GM18498 (cell line): ENCODE measurements around the gene DENND2D.

Source experiments
- ATAC-seq: cut with Tn5 transposase; IDR thresholded peaks from one replicate; pipeline ENCODE4 v1.9.1; 2021; ENCODE audit warnings: mild to moderate bottlenecking, moderate library complexity; ENCODE audit not compliant: unreplicated experiment

Gene DENND2D

GRCh38 chr1:111203681-111204200, 3.3 kb upstream of the DENND2D start:
- ATAC-seq, result peak; percentile 52

- ATAC-seq, result no peak
Measured at GRCh38 chr1:111202707-111203623, 2.5 kb upstream of the DENND2D start.

- no peak for ATAC-seq
Measured at GRCh38 chr1:111202366-111202706, 1.9 kb upstream of the DENND2D start.

DNA sequence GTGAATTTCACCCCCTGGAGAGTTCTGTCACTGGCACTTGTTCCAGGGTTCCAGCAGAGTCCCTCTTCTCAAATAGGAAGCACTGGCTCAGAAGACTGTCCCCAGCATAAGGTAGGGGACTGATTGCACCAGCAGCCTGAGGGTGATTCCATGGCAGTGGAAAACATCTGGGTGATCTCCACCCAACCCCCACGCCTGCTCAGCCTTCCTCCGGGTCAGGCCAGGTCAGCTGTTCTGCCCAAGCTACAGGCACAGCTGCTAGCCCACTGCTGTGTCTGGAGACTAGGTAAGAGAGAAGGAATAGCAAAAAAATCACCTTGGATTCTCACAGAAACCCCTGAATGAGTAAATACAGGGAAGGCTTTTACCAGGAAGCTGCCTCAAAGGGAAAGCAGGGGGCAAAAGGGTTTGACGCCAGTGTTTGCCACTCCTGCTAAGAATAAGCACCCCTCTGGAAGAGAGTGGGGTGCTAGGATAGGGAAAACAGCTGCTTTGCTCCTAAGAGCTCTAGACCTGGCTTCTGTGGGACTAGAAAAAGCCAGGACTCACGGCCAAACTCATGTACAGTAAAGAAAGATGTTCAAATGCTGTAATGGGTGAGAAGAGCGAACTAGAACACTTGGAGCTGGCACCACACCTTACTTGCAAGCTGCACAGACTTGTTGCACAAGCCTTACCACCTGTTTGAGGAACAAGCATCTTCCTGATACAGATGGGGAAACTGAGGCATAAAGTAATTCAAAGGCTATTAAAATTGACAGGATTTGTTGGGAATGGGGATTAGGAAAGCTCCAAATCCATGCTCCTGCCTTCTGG, 1.0 kb upstream of the DENND2D start:
- no peak for ATAC-seq

GRCh38 chr1:111200802-111201161, 336 bp upstream of the DENND2D start:
- ATAC-seq, result no peak

GRCh38 chr1:111199329-111199728, 1.1 kb downstream of the DENND2D start:
- ATAC-seq, result no peak

DNA sequence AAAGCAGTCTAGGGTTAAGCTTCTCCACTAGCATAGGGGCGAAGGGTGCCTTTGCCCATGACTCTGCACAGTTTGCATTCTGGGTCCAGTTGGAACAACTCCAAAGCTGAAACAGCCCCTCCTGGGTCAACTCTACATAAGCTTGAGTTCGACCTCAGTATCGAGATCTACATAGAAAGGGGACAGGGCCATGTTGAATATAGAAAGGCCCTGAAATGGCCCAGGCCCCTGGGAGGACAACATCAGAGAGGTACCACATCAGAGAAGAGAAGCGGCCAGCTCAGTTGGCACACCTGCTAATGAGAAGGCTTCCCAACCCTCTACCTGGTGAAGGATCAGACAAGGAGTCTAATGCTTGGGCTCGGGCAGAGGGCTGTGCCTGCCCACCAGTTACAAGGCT, 1.6 kb downstream of the DENND2D start:
- ATAC-seq, result no peak

DNA sequence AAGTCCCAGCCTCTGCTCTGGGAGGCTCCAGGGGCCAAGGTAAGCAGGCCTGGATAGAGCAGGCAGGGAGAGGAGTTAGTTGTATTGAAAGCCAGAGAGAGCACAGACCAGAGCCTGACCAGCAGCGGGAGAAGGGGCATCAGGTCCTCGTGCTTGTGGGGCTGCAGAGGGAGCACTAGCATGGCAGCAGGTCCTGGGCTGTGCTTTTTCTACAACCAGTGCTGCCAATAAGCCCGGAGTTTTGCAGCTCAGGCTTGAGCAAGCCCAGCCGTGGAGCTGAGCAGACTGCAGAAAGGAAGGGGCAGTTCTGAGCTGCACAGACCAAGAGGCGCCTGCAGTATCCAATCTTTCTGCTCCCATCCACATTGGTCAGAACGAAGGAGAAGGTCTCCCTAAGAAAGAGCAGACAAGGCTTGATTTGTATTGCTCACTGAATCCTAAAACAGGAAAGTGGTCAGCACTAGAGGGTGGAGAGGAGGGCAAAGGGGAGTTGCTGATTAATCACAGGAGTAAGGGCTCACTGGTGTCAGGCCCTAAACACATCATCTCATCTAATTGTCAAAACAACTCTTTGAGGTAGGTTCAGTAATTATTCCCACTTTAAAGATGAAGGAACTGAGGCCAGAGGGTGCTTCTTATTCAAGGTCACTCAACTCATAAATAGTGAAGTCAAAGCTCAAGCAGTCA, 2.7 kb downstream of the DENND2D start:
- no peak for ATAC-seq

- ATAC-seq, result no peak
Measured at GRCh38 chr1:111196213-111196612, 4.2 kb downstream of the DENND2D start.

- ATAC-seq, result no peak
Measured at GRCh38 chr1:111195002-111195684, 5.3 kb downstream of the DENND2D start.

DNA sequence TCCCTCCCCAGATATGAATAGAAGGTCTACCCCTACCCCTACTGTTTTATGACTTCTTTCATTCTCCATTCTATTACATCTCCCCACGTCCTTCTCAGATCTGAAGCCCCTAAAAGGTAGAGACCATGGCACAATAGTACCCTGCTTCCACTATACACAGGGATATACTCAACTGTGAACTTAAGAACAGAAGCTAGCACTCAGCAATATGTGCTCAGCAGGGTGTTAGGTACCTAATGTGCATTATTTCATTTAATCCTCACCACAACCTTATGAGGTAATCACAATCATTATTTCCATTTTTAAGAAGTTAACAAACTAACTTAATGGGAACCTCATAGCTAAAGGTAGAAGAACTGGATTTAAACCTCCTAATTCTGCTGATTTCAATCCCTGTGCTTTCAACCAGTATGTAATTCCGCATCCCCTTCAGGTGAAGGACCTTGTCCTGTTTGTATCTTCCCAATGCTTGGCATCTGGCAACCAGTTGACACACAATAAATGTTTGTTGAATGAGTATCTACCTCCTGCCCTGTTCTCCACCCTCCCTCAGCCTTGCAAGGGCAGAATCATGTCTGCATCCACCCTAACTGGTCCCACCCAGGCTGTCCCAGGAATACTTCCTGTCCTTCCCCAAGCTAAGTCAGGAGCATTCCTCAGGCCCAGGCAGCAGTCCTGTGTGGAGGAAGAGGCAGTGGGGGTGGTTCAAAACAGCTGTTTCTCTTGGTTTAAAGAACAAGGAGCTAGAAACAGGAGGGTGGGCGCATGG, 6.5 kb downstream of the DENND2D start:
- ATAC-seq, result no peak

DNA sequence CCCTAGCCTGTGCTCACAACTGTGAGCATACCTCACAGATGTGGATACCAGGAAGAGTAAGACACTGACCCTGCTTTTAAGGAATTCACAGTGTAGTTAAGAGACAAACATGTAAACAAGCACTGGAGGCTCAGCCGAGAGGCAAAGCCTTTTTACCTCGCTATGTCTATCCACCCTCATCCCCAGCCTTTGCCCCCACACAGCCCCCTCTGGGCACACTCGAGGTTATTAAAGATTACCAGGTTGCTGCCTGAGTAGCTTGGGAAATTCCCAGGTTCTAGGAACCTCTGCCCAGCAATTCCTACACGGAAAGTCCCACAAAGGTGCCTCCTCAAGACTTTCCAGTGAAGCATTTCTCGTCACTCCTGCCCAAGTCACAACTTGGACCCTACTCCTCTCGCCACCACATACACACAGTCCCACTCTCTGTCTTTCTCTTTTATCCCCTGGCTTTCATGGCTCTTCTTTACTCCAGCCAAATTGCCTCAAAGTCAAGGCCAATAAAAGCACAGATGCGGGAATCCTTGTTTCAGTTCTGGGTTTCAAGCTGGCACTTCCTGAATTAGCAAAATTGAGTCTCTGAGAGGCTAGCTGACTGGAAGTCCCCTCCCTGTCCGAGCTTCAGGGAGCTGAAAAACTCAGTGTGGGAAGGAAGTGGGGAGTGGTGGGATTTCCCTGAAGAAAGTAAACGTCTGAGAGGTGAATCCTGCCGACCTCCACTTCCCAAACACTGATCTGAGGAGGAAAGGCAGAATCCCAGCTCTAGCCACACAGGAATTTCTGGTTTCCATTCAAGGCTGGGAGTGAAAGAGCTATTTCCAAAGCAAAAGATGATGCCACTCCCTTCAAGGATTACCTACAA, 7.6 kb downstream of the DENND2D start:
- no peak for ATAC-seq

GRCh38 chr1:111192074-111192473, 8.4 kb downstream of the DENND2D start:
- no peak for ATAC-seq

DNA sequence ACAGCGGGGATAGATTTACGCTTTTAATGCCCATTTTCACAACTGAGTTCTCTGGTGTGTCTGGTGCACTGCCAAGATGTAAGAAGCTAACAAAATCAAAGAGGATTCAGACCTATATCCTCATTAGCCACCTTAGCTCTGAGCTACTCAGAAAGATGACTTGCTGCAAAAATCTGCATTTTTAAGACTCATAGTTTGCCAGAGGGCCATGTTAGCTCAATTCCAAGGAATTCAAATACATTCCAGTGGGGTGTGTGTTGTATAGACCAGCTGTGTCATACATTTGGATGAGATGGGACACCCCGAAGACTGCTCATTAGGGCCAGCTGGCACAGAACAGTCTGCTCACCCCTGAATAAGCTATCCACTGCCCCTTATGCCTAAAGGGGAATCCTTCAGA, 8.9 kb downstream of the DENND2D start:
- ATAC-seq, result no peak

DNA sequence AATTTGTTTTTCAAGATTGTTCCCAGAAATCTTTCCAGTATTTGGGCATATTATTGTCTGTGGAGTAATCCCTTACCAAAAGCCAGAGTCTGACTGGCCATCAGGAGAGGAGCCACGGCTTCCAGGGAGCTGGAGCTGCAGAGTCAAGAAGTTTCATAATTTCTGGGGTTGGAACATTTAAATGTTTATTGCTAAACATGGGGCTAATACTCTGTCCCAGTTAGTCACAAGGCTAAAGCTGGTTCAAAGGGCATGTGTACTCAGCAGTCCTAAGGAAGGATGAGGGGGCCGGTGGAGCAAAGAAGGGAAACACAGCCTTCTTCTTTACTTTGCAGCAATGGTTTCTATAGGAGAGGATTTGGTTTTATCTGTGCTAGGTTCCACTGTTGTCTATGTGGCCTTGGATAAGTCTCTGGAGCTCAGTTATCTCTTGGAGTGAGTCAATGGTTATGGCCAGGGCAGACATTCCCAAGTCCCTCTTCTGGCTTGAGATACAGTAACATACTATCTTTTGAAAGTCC, 9.5 kb downstream of the DENND2D start:
- ATAC-seq, result no peak

GRCh38 chr1:111184663-111185062, 15.8 kb downstream of the DENND2D start:
- no peak for ATAC-seq

GRCh38 chr1:111183308-111184069, 17.0 kb downstream of the DENND2D start:
- no peak for ATAC-seq

GRCh38 chr1:111182052-111182451, 18.4 kb downstream of the DENND2D start:
- ATAC-seq, result no peak
